ENCODE results near the gene HEXD. TPM values are rescaled to one million over a fixed set of nuclear protein-coding genes. Genes with fewer than 3 reads are reported as not detected.
"Not testable (repeated sequence)": the region's sequence is repeated elsewhere in the genome, so short reads cannot be mapped to it uniquely, and the experiment has no call there.

Gene HEXD
- 23.2 TPM for polyA plus RNA-seq

DNA sequence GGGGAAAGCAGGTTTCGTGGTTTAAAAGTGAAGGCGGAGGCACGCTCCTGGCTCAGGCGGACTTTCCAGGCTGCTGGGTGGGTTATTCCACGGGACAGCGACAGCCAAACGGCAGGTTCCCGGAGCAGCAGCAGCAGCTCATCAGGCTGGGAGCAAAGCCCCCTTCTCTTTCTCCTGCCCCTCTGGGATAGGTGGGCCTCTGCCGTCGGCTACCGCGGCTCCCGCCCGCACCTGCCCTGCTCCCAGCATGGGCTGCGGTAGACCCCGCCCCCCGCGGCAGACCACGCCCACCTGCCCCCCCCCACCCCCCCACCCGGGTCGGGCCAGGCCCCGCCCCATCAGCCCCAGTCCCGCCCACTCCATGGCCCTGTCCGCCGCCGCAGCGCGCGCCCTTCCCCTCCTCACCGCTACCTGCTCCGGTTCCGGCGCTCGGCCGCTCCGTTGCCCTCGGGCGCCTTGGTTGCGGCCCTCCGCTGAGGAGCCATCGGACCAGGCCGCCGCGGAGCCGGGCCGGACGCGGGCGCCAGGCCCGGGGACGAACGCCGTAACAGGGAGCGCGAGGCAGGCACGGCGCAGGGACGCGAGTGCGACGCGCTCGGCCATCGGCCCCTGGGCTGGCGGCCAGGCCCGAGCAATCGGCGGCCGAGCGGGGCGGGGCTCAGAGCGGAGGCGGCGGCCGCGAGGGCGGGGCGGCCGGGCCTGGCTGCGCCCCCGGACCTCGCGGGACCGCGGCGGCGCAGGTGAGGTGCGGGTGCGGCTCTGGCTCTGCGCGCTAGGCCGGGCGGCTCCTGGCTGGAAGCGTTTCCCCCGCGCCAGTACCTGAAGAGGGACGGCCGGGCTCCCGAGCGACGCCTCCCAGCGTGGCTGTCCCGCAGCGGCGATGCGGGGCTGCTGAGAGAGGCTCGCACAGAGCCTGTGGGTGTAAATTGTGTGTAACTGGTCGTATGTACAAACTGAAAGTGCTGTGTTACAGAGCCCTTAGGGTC is at the start of gene HEXD, which contains the start of gene OGFOD3:
Gene HEXD, plus strand, starts transcription at position 347 of the 986 bp plus-strand sequence. CDS start 1,453 bp downstream, outside the sequence.
Gene OGFOD3, minus strand, starts transcription at position 586 of the 986 bp plus-strand sequence. Its CDS starts 101 bp downstream, at position 485.
- Mint-ChIP-seq H3K27ac (peak within 1 kb of the TSS; percentile 13 to 90 (median 80)), H3K4me1 (peaks cover 12 to 20% (median 20%) of the 10 kb centered on the region in 3 donors), H3K9me3 (no peaks in the 10 kb centered on the region), H3K4me3 (peak within 1 kb of the TSS; percentile 86 to 95 (median 91)), H3K36me3 (peaks cover 11% of the 10 kb centered on the region), H3K27me3 (no peaks in the 10 kb centered on the region)

GRCh38 chr17:82369211-82369610 is 48.9 kb upstream of the HEXD start:
- Mint-ChIP-seq H3K4me1 (peaks cover 5 to 25% (median 12%) of the 10 kb centered on the region in 3 donors), H3K36me3 (no peaks in the 10 kb centered on the region), H3K4me3 (peak overlapping the region in 1 of 4 donors; percentile 71), H3K9me3 (no peaks in the 10 kb centered on the region), H3K27me3 (peaks cover 20% of the 10 kb centered on the region), H3K27ac (no peak overlapping the region)

DNA sequence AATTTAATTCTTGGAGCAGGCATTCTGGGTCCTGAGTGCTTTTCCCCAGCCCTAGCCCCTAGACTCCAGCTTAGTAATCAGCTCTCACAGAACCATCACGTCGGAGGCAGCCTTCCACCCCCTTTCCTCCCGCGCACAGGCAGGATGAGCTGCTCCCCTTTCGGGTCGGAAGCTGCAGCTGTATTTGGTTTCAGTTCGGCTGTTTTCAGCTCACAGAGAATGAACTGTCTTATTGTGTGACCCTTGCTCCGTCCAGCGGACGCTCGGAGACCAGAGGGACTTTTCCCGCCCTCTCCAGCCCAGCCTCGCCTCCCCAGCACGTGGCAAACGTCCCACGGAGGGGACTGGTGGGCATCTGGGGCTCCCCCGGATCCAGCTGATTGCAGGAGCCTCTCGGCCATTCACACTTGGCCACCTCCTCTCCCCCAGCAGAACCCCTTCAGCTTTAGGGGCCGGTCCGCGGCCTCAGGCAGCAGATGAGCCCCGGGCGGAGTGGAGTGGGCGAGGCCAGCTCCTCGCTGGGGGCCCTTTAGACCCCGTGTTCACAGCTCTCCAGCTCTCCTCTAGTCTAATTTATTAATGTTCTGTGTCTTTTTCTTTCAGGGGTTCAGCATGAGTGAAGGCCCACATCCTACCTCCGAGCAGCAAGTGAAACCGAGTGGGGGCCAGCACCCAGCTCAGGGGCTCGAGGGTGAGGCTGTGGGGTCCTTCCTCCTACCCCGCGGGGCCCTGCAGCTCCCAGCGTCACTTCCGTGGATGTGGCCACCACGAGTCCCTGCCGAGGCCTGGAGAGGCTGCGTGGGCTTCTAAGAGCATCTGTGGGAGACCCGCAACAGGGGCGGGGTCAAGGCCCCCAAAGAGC is 47.4 kb upstream of the HEXD start:
- Mint-ChIP-seq H3K4me1 (peaks cover 5 to 25% (median 12%) of the 10 kb centered on the region in 3 donors), H3K27ac (peak overlapping the region in 1 of 3 donors; percentile 47), H3K27me3 (peaks cover 21% of the 10 kb centered on the region), H3K9me3 (no peaks in the 10 kb centered on the region), H3K36me3 (no peaks in the 10 kb centered on the region), H3K4me3 (peak overlapping the region; percentile 73 to 89 (median 84))

GRCh38 chr17:82371333-82372248 is 46.6 kb upstream of the HEXD start, which contains the start of gene UTS2R:
TSS of gene UTS2R (plus strand) at chr17:82371765. CDS start at chr17:82374325, 2,560 bp downstream.
- H3K27ac Mint-ChIP-seq, result peak within 1 kb of the TSS in 1 of 3 donors; percentile 47
- no peaks in the 10 kb centered on the region for H3K36me3 Mint-ChIP-seq
- no peaks in the 10 kb centered on the region for H3K9me3 Mint-ChIP-seq
- H3K4me3 Mint-ChIP-seq, result peak within 1 kb of the TSS; percentile 73 to 89 (median 84)
- peaks cover 5 to 25% (median 12%) of the 10 kb centered on the region in 3 donors for H3K4me1 Mint-ChIP-seq
- H3K27me3 Mint-ChIP-seq, result peaks cover 28% of the 10 kb centered on the region

- peak overlapping the region in 1 of 3 donors; percentile 76 for H3K27ac Mint-ChIP-seq
- H3K36me3 Mint-ChIP-seq, result no peaks in the 10 kb centered on the region
- H3K4me3 Mint-ChIP-seq, result peak overlapping the region; percentile 50 to 83 (median 69)
- no peaks in the 10 kb centered on the region for H3K9me3 Mint-ChIP-seq
- peaks cover 5 to 25% (median 12%) of the 10 kb centered on the region in 3 donors for H3K4me1 Mint-ChIP-seq
- peaks cover 28% of the 10 kb centered on the region for H3K27me3 Mint-ChIP-seq
Observed at GRCh38 chr17:82372249-82373071, 45.7 kb upstream of the HEXD start.

DNA sequence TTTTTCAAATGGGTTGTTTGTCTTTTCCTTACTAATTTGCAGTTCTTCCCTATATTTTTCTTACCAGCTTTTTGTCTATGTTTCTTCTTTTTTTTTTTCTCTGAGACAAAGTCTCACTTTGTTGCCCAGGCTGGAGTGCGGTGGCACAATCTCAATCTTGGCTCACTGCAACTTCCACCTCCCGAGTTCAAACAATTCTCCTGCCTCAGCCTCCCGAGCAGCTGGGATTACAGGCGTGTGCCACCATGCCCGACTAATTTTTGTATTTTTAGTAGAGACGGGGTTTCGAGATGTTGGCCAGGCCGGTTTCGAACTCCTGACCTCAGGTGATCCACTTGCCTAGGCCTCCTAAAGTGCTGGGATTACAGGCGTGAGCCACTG is 45.1 kb upstream of the HEXD start:
- peaks cover 30% of the 10 kb centered on the region for H3K27me3 Mint-ChIP-seq
- H3K36me3 Mint-ChIP-seq, H3K9me3 Mint-ChIP-seq: not testable (repeated sequence)
- peak overlapping the region in 3 of 4 donors; percentile 6 to 81 (median 34) for H3K4me3 Mint-ChIP-seq
- peak overlapping the region in 1 of 3 donors; percentile 76 for H3K27ac Mint-ChIP-seq
- peaks cover 5 to 22% (median 12%) of the 10 kb centered on the region in 3 donors for H3K4me1 Mint-ChIP-seq

- Mint-ChIP-seq H3K27me3 (peaks cover 33% of the 10 kb centered on the region), H3K4me3 (no peak overlapping the region), H3K4me1 (peaks cover 5 to 21% (median 12%) of the 10 kb centered on the region in 3 donors), H3K27ac (no peak overlapping the region), H3K36me3 (no peaks in the 10 kb centered on the region), H3K9me3 (no peaks in the 10 kb centered on the region)
Observed at GRCh38 chr17:82373731-82374625, 44.2 kb upstream of the HEXD start.

- peaks cover 30% of the 10 kb centered on the region for H3K27me3 Mint-ChIP-seq
- H3K4me1 Mint-ChIP-seq, result peaks cover 5 to 18% (median 12%) of the 10 kb centered on the region in 3 donors
- H3K27ac Mint-ChIP-seq, result no peak overlapping the region
- no peaks in the 10 kb centered on the region for H3K36me3 Mint-ChIP-seq
- no peak overlapping the region for H3K4me3 Mint-ChIP-seq
- no peaks in the 10 kb centered on the region for H3K9me3 Mint-ChIP-seq
Observed at GRCh38 chr17:82374626-82375331, 43.4 kb upstream of the HEXD start.

DNA sequence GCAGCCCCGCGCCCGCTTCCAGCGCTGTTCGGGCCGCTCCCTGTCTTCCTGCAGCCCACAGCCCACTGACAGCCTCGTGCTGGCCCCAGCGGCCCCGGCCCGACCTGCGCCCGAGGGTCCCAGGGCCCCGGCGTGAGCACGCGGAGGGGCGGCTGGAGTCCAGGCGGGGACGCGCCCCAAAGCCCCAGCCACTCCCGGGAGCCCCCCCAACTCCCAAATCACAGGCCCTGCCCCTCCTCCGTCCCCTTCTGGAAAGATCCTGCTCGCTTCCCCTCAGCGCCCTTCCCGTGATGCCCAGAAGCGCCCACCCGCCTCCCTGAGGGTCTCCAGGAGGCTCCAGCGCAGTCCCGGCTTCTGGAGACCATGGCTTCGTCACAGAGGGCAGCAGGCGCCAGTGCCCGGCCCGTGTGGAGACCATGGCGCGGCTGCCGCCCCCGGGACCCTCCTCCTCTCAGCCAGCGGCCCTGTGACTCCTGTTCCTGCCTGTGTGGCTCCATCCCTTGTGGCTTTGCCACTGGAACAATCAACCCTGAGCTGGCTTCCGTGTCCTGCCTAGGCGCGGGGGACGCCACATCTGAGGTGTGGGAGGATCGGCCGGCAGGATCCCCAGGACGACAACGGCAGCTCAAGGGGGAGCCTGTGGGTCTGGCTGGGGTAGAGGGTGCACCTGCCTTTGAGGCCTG is 42.6 kb upstream of the HEXD start:
- H3K36me3 Mint-ChIP-seq, result no peaks in the 10 kb centered on the region
- H3K9me3 Mint-ChIP-seq, result no peaks in the 10 kb centered on the region
- H3K4me1 Mint-ChIP-seq, result peaks cover 8 to 14% (median 9%) of the 10 kb centered on the region in 3 donors
- H3K27me3 Mint-ChIP-seq, result peaks cover 26% of the 10 kb centered on the region
- no peak overlapping the region for H3K27ac Mint-ChIP-seq
- no peak overlapping the region for H3K4me3 Mint-ChIP-seq

DNA sequence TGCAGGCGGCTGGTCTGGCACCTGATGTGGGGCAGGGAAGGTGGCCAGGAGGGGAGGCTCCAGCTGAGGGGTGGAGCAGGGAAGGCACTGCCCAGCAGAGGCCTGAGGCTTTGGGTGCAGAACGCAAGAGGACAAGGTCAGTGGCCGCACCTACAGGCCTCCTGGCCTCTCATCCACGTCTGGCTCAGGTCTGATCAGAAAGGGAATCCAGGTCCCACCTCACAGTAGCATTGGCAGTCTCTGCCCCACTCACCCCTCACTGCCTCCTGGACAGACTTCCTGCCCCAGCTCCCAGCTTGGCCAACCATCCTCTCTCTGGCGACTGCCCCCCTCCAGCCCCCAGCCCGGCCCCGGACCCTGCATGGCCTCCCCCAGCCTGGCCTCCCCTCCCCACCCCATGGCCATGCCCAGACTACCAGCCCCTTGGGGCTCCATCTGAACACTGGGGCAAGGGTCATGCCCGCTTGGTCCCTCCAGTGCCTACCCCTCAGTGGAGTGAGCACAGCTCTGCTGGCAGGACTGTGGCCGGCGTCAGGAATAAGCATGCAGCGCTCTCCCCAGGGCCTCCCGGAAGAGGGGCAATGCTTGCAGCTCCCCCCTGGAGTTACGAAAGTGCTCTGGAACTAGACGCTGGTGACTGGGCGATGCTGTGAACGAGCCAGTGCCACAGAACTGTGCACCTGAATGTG is 42.0 kb upstream of the HEXD start:
- Mint-ChIP-seq H3K36me3 (no peaks in the 10 kb centered on the region), H3K27ac (peak overlapping the region in 1 of 3 donors; percentile 31), H3K27me3 (peaks cover 22% of the 10 kb centered on the region), H3K4me1 (peaks cover 6 to 8% (median 7%) of the 10 kb centered on the region in 3 donors), H3K9me3 (no peaks in the 10 kb centered on the region), H3K4me3 (no peak overlapping the region)

DNA sequence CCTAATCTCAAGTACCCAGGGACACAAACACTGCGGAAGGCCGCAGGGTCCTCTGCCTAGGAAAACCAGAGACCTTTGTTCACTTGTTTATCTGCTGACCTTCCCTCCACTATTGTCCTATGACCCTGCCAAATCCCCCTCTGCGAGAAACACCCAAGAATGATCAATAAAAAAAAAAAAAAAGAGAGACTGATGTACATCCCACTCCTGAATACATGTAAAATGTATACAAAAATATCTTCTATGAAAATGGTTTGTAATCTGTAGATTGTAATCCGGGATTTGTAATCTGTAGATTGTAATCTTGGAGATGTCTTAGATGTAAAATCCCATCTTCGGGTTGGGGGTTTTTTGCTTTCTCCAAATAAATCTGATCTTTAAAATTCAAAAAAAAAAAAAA is 40.9 kb upstream of the HEXD start:
- not testable (repeated sequence) for H3K9me3 Mint-ChIP-seq, H3K4me3 Mint-ChIP-seq, H3K27ac Mint-ChIP-seq, H3K4me1 Mint-ChIP-seq, H3K36me3 Mint-ChIP-seq
- peaks cover 27% of the 10 kb centered on the region for H3K27me3 Mint-ChIP-seq
